GM12874 (cell line): Measurements from ENCODE around the gene TTLL9.

ENCODE experiments used
- CTCF ChIP-seq: IDR thresholded peaks from 2 replicates; pipeline ENCODE4 v1.5.1; 2011; ENCODE audit warnings: low read depth, mild to moderate bottlenecking, control low read depth, low read length, moderate library complexity; ENCODE audit not compliant: insufficient read depth

TTLL9 gene

GRCh38 chr20:31845300-31845863 is 25.1 kb upstream of the TTLL9 start, which contains the start of gene FOXS1:
FOXS1 (minus strand) TSS chr20:31845604; CDS start chr20:31845542, 62 bp downstream.
- TF ChIP-seq CTCF = no peak

GRCh38 chr20:31846793-31847138 is 23.7 kb upstream of the TTLL9 start:
- no peak for TF ChIP-seq CTCF

GRCh38 chr20:31848088-31848999 is 22.1 kb upstream of the TTLL9 start:
- no peak for TF ChIP-seq CTCF

- no peak for TF ChIP-seq CTCF
Observed at GRCh38 chr20:31849306-31849930, 21.0 kb upstream of the TTLL9 start.

GRCh38 chr20:31851240-31851955 is 19.0 kb upstream of the TTLL9 start:
- TF ChIP-seq CTCF = no peak

- TF ChIP-seq CTCF = no peak
Observed at GRCh38 chr20:31853481-31853880, 17.0 kb upstream of the TTLL9 start.

GRCh38 chr20:31856516-31856915 is 13.9 kb upstream of the TTLL9 start:
- no peak for TF ChIP-seq CTCF
